ENCODE data around the gene CREB5. TPM values are rescaled to one million over a fixed set of nuclear protein-coding genes. Genes with fewer than 3 reads are reported as not detected.

CREB5 gene
- total RNA-seq, 1 donor from 2014 or later = 8.9 TPM

DNA sequence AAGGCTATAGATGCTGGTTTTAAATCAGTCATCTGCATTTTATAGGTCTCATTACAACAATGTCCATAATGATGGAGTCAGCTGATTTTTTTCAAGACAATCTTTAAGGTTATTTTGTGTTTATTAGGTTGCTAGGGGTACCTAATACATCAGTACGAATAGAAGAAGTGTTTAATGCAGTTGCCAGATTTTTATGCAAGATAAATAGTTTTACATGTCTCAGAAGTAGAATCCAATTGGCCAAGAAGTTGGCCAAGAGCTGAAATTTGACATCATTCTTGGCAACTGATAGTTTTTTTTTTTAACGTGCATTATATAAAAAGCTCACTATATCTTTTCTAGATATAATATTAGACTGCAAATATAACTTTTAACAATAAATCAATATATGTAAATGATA is 337.3 kb downstream of the CREB5 start:
- Histone ChIP-seq H3K27ac (no peak overlapping the region), H3K27me3 (no peaks in the 10 kb centered on the region), H3K36me3 (no peaks in the 10 kb centered on the region), H3K4me3 (no peak overlapping the region), H3K4me1 (no peaks in the 10 kb centered on the region), H3K9me3 (no peaks in the 10 kb centered on the region)
- no peak for DNase-seq
- ATAC-seq = no peak
- intact Hi-C loops (cut with DNase I) = no loop called here
- TF ChIP-seq, protein P1, sequence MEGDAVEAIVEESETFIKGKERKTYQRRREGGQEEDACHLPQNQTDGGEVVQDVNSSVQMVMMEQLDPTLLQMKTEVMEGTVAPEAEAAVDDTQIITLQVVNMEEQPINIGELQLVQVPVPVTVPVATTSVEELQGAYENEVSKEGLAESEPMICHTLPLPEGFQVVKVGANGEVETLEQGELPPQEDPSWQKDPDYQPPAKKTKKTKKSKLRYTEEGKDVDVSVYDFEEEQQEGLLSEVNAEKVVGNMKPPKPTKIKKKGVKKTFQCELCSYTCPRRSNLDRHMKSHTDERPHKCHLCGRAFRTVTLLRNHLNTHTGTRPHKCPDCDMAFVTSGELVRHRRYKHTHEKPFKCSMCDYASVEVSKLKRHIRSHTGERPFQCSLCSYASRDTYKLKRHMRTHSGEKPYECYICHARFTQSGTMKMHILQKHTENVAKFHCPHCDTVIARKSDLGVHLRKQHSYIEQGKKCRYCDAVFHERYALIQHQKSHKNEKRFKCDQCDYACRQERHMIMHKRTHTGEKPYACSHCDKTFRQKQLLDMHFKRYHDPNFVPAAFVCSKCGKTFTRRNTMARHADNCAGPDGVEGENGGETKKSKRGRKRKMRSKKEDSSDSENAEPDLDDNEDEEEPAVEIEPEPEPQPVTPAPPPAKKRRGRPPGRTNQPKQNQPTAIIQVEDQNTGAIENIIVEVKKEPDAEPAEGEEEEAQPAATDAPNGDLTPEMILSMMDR (IDR thresholded peaks at IDR 0.05) = no peak

DNA sequence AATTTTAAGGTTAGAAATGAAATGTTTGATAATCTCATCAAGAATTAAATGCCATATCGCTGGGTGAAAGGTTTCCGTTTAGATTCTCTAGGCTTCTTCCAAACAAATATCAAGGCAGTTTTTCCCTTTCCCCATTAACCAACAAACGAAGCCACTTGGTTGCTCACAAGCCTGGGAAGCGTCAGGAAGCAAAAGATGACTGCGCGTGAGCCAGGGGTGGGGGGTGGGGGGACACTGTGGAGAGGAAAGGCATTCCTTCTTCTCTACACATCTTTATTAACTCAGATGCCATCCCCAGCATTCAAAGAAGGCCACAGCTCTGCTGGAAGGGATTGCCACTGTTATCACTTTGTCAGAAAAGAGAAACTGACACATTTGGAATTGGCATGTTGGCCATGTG is 338.7 kb downstream of the CREB5 start:
- no peaks in the 10 kb centered on the region for H3K27me3 ChIP-seq
- no peak for DNase-seq
- H3K4me1 ChIP-seq = no peaks in the 10 kb centered on the region
- H3K9me3 ChIP-seq = no peaks in the 10 kb centered on the region
- H3K36me3 ChIP-seq = no peaks in the 10 kb centered on the region
- TF ChIP-seq, protein P1 (IDR thresholded peaks at IDR 0.05) = no peak
- H3K27ac ChIP-seq = no peak overlapping the region
- intact Hi-C loops (cut with DNase I) = no loop called here
- no peak overlapping the region for H3K4me3 ChIP-seq
- ATAC-seq = no peak

DNA sequence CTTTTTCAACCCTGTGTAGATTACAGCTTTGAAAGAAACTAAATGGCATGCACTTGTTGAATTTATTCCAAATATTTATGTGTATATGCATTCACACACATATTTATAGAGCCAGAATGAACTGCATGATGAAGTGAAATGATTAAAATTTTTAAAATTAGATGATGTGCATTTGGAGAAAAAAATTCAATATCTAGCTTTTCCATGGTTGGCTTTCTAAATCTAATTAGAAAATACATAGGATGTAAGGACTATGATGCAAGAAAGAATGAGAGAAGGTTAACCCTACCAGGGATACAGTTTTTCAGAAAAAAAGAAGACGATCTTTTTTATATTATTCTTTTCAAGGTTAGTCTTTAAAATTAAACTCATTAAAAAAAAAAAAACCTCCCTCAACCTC is 341.3 kb downstream of the CREB5 start:
- Histone ChIP-seq H3K27ac (no peak overlapping the region), H3K36me3 (no peaks in the 10 kb centered on the region), H3K4me1 (no peaks in the 10 kb centered on the region), H3K4me3 (no peak overlapping the region), H3K27me3 (no peaks in the 10 kb centered on the region), H3K9me3 (no peaks in the 10 kb centered on the region)
- DNase-seq (no peak), ATAC-seq (no peak)
- intact Hi-C loops (cut with DNase I) = no loop called here
- TF ChIP-seq, protein P1 (IDR thresholded peaks at IDR 0.05) = no peak

DNA sequence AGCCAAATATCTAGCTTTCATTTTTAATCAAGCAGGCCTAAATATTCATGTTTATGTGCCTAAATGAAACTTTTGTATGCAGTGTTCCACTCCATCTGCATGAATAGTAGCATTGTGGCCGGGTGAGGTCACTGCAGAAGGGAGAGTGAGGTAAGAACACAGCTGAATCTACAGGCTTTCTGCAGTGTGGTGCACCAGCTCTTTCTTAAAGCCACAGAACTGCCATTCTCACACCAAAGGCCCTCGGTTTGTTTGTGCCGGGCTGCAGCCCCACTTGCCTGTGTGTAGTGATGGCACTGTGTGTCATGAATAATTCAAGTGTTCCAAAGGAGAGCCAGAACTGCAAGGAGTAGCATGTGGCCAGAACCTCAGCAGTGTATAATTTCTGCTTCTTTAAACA is 341.7 kb downstream of the CREB5 start:
- H3K4me1 ChIP-seq = no peaks in the 10 kb centered on the region
- ATAC-seq = no peak
- H3K36me3 ChIP-seq = no peaks in the 10 kb centered on the region
- TF ChIP-seq, protein P1 (IDR thresholded peaks at IDR 0.05) = no peak
- intact Hi-C loops (cut with DNase I) = no loop called here
- H3K27me3 ChIP-seq = no peaks in the 10 kb centered on the region
- no peak for DNase-seq
- H3K27ac ChIP-seq = no peak overlapping the region
- H3K9me3 ChIP-seq = no peaks in the 10 kb centered on the region
- no peak overlapping the region for H3K4me3 ChIP-seq

DNA sequence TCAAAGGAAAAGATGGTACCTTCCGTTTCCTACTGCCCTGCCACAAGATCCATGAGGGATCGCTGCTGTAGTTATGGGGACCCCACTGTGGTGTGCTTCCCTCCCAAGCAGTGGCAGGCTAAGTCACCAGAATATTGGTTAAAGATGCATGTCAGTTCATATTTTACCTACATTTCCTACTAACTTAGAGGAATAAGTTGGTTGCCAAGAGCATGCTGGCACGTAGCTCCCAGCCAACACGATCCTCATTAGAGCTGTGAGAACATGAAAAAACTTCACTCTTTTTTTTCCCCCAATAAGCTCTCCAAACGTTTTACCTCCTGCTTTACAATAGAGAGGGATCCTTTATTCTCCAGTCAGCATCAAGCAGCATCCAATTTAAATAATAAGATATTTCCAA is 342.1 kb downstream of the CREB5 start:
- Histone ChIP-seq H3K4me1 (no peaks in the 10 kb centered on the region), H3K27me3 (no peaks in the 10 kb centered on the region), H3K4me3 (no peak overlapping the region), H3K36me3 (no peaks in the 10 kb centered on the region), H3K9me3 (no peaks in the 10 kb centered on the region), H3K27ac (no peak overlapping the region)
- intact Hi-C loops (cut with DNase I) = no loop called here
- ATAC-seq (no peak), DNase-seq (no peak)
- TF ChIP-seq, protein P1 (IDR thresholded peaks at IDR 0.05) = no peak

DNA sequence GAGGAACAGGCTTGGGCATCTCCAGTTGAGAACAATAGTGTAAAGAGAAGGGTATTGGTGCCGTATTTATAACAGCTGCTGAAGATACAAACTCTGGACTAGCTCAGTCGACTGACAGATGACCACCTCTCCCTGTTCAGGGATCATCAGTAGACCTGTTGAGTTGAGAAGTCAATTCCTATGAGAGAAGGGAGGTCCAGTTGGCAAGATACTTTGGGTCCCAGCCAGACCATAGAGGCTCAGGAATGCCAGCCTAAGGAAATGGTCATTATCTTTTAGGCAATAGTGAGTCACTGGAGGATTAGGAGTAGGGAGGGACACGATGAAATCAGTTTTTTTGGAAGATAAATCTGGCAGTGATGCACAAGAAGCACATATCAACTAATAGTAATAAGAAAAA is 342.9 kb downstream of the CREB5 start:
- intact Hi-C loops (cut with DNase I) = no loop called here
- no peaks in the 10 kb centered on the region for H3K9me3 ChIP-seq
- no peaks in the 10 kb centered on the region for H3K36me3 ChIP-seq
- no peak for ATAC-seq
- H3K27ac ChIP-seq = no peak overlapping the region
- H3K4me1 ChIP-seq = no peaks in the 10 kb centered on the region
- no peaks in the 10 kb centered on the region for H3K27me3 ChIP-seq
- H3K4me3 ChIP-seq = no peak overlapping the region
- TF ChIP-seq, protein P1 (IDR thresholded peaks at IDR 0.05) = no peak
- DNase-seq = no peak
